Astrocyte of the cerebellum (primary cell): Measurements from ENCODE around the gene GBA3.
A peak's percentile ranks its signal among the peaks of the same experiment; 100 is the strongest.

Experiments used
- DNase-seq: peaks from one replicate; pipeline ENCODE4 v3.0.0-alpha.2; 2011; ENCODE audit warnings: low read depth
- H3K4me3 ChIP-seq: 2 replicates; pipeline ENCODE4 v1.5.1; 2011; ENCODE audit warnings: mild to moderate bottlenecking, low read depth, low read length, moderate library complexity
- in situ Hi-C: cut with HindIII; loops from 2 replicates; pipeline ENCODE4 v1.10.0; 2017; ENCODE audit warnings: low sequenced_read_pairs
- TF ChIP-seq, protein P1 (sequence below): IDR thresholded peaks from 2 replicates; pipeline ENCODE4 v1.5.1; 2012; ENCODE audit warnings: low read length, low read depth, moderate library complexity, mild to moderate bottlenecking; ENCODE audit errors: missing control alignments

The GBA3 gene

DNA sequence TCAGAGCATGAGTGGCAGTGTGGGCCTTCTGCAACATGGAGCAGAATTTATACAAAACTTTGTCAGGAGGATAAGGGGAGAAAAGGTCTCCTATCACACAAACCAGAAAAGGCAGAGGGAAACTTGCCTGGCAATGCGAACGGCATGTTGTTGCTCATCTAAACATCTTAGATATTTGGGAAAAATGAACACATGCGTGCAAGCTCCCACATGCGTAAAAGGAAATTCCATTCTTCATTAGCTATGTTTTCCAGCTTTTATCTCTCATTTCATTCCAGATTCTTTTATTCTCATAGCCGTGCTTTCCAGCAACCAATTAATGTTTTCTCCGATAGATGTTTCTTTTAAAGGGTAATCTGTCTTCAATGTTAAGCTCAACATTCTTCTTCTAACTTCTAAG is 31.3 kb upstream of the GBA3 start:
- H3K4me3 ChIP-seq: no peak overlapping the region
- DNase-seq: no peak
- TF ChIP-seq, protein P1, sequence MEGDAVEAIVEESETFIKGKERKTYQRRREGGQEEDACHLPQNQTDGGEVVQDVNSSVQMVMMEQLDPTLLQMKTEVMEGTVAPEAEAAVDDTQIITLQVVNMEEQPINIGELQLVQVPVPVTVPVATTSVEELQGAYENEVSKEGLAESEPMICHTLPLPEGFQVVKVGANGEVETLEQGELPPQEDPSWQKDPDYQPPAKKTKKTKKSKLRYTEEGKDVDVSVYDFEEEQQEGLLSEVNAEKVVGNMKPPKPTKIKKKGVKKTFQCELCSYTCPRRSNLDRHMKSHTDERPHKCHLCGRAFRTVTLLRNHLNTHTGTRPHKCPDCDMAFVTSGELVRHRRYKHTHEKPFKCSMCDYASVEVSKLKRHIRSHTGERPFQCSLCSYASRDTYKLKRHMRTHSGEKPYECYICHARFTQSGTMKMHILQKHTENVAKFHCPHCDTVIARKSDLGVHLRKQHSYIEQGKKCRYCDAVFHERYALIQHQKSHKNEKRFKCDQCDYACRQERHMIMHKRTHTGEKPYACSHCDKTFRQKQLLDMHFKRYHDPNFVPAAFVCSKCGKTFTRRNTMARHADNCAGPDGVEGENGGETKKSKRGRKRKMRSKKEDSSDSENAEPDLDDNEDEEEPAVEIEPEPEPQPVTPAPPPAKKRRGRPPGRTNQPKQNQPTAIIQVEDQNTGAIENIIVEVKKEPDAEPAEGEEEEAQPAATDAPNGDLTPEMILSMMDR: no peak
- in situ Hi-C loops: no loop called here

DNA sequence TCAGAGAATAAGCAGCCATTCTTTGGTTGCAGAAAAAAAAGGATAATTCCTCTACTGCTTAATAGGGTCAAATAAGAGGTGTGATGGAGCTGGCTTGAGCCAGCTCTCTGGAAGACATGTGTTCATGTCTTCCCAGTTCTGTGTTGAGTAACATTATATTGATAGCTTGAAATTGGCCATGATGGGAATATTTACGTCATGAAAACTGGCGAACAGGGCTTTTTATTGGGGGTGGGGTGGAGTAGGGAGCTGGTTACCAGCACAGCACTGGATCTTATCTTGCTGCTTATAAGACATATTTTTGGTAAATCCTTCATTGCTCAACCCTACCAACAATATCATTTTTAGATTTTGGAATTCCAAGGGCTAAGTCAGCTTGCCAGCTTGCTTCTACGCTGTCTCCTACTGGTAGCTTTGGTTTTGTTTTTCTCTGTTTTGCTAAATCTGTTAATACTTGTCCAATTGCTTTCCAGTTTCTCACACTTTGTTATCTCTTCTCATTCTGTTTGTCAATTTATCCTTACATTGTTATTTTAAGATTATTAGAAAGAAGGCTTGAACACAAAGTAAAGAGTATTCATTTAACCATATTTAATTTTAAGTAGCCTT is 25.3 kb upstream of the GBA3 start:
- H3K4me3 ChIP-seq: no peak overlapping the region
- DNase-seq: no peak
- TF ChIP-seq, protein P1: no peak
- in situ Hi-C loops: no loop called here

DNA sequence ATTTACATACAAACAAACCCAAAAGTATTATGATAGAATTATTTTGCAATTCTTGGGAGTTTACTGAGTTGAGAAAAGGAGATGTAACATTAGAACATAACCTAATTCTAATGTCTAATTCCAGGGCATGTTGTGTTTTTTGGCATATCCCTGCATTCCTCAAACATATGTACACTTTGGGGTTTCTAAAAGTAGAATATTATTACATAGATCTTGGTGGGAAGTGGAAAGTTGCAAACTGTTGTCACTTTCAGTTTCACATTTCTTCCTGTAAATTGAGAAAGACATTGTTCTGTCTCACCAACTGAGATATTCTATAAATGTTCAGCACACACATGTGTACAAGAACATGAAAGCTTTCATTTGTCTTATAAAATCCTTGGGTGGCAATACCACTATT is 24.4 kb upstream of the GBA3 start:
- TF ChIP-seq, protein P1: no peak
- no peak overlapping the region for H3K4me3 ChIP-seq
- in situ Hi-C loops: no loop called here
- peak; percentile 71 for DNase-seq

DNA sequence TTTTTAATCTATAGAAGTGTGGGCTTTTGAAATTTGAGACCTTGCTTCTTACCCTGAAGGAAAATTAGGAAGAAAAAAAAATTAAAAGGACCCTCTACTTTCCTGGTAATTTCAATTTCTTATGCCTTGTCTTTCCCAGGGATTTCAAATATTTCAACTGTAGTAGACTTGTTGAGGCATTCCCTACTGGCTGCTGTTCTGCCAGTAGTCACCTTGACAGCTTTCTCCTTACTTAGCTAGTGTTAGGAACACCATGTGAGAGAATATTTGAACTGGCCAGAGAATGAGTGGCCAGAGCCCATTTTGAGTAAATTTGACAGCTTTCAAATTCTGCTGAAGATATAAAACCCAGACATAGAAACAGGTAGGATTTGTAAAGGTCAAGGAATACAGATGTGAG is 24.0 kb upstream of the GBA3 start:
- no peak for DNase-seq
- no peak overlapping the region for H3K4me3 ChIP-seq
- in situ Hi-C loops: no loop called here
- TF ChIP-seq, protein P1: no peak

DNA sequence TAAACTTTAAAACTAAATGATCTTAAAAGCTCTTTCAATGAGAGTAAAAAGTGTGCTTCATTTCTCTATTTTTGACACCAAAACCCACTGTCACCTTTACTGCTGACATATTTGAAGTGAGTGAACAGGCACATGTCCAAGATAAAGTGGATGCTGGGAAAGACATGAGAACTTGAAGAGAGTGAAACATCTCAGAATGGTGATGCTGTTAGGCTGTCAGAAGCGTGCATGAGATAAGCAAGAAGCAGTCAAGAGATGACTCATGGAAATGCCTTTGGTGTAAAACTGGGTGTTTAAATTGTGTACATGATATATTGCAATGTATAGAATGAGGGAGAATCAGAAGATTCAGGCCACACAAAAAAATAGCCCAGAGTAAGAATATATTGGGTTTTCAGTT is 21.8 kb upstream of the GBA3 start:
- in situ Hi-C loops: no loop called here
- TF ChIP-seq, protein P1: no peak
- H3K4me3 ChIP-seq: no peak overlapping the region
- no peak for DNase-seq

DNA sequence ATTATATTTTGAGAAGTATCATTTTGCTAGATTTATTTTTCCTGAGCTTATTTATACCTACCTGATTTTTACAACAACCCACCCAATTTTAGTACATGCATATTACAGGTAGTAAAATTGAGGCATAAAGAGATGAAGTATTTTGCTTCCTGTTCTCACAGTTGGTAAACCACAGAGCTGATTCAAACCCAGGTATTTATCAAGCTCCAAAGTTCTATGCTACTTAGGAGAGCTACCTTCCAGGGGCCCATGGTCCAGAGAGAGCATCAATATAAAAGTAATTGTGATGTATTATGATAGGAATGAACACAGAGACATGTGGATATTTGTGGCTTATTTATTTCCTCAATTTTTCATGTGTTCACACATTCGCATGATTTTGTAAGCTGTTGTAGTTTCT is 20.2 kb upstream of the GBA3 start:
- no peak for DNase-seq
- H3K4me3 ChIP-seq: no peak overlapping the region
- in situ Hi-C loops: no loop called here
- TF ChIP-seq, protein P1: no peak
